ENCODE data around the gene CBFA2T3. TPM values are rescaled to one million over a fixed set of nuclear protein-coding genes. Genes with fewer than 3 reads are reported as not detected.

CBFA2T3 gene
- total and polyA plus RNA-seq, 10 donors, result 8.4 to 59.8 (median 26.3) TPM

- intact Hi-C loops (cut with DNase I; ENCODE audit: low total_unique reads), result no loop called here
- peaks cover 0 to 36% (median 11%) of the 10 kb centered on the region in 6 donors for H3K4me1 ChIP-seq
- peaks cover 0 to 91% (median 32%) of the 10 kb centered on the region in 6 donors for H3K36me3 ChIP-seq
- DNase-seq, result no peak
- no peaks in the 10 kb centered on the region for H3K27me3 ChIP-seq (replicated peaks in 1 of 7)
- H3K9me3 ChIP-seq, result no peaks in the 10 kb centered on the region
- TF ChIP-seq POLR2AphosphoS5 (IDR thresholded peaks at IDR 0.05), result no peak
- no peak for TF ChIP-seq CTCF (IDR thresholded peaks at IDR 0.05 in 8 of 11, conservative IDR thresholded peaks at IDR 0.05 in 3 of 11)
- TF ChIP-seq POLR2A (IDR thresholded peaks at IDR 0.05), result no peak
- no peak overlapping the region for H3K4me3 ChIP-seq
- no peak overlapping the region for H3K27ac ChIP-seq
- 94 to 97% (median 94%) methylated on average over 17 to 25 of the region's 25 CpGs for WGBS, 5 donors
These were observed 134.2 kb downstream of the CBFA2T3 start for GRCh38 chr16:88842806-88843205.

GRCh38 chr16:88842308-88842756 is 134.7 kb downstream of the CBFA2T3 start:
- Histone ChIP-seq H3K4me1 (peaks cover 0 to 36% (median 11%) of the 10 kb centered on the region in 6 donors), H3K9me3 (no peaks in the 10 kb centered on the region), H3K27me3 (replicated peaks in 1 of 7) (no peaks in the 10 kb centered on the region), H3K4me3 (no peak overlapping the region), H3K36me3 (peaks cover 0 to 91% (median 30%) of the 10 kb centered on the region in 6 donors), H3K27ac (no peak overlapping the region)
- intact Hi-C loops (cut with DNase I; ENCODE audit: low total_unique reads), result no loop called here
- DNase-seq, result no peak
- no peak for TF ChIP-seq POLR2A (IDR thresholded peaks at IDR 0.05)
- no peak for TF ChIP-seq CTCF (IDR thresholded peaks at IDR 0.05 in 8 of 11, conservative IDR thresholded peaks at IDR 0.05 in 3 of 11)
- TF ChIP-seq POLR2AphosphoS5 (IDR thresholded peaks at IDR 0.05), result no peak
- WGBS, 5 donors, result 82 to 92% (median 90%) methylated on average over 6 to 15 of the region's 15 CpGs

GRCh38 chr16:88841521-88842307 is 135.3 kb downstream of the CBFA2T3 start:
- Histone ChIP-seq H3K4me1 (peaks cover 0 to 36% (median 11%) of the 10 kb centered on the region in 6 donors), H3K27me3 (replicated peaks in 1 of 7) (no peaks in the 10 kb centered on the region), H3K9me3 (no peaks in the 10 kb centered on the region), H3K36me3 (peaks cover 0 to 91% (median 30%) of the 10 kb centered on the region in 6 donors), H3K27ac (peak overlapping the region in 1 of 8 donors; percentile 70), H3K4me3 (no peak overlapping the region)
- no peak for DNase-seq
- TF ChIP-seq POLR2AphosphoS5 (IDR thresholded peaks at IDR 0.05), result no peak
- no peak for TF ChIP-seq CTCF (IDR thresholded peaks at IDR 0.05 in 8 of 11, conservative IDR thresholded peaks at IDR 0.05 in 3 of 11)
- TF ChIP-seq POLR2A (IDR thresholded peaks at IDR 0.05), result no peak
- intact Hi-C loops (cut with DNase I; ENCODE audit: low total_unique reads), result no loop called here
- 86 to 93% (median 91%) methylated on average over 28 to 40 of the region's 40 CpGs for WGBS, 5 donors

GRCh38 chr16:88840600-88841215 is 136.3 kb downstream of the CBFA2T3 start:
- DNase-seq, result no peak
- Histone ChIP-seq H3K9me3 (no peaks in the 10 kb centered on the region), H3K27ac (peak overlapping the region in 7 of 8 donors; percentile 10 to 77 (median 41)), H3K36me3 (peaks cover 0 to 87% (median 30%) of the 10 kb centered on the region in 6 donors), H3K4me3 (peak overlapping the region in 1 of 8 donors; percentile 25), H3K27me3 (replicated peaks in 1 of 7) (no peaks in the 10 kb centered on the region), H3K4me1 (peaks cover 0 to 36% (median 11%) of the 10 kb centered on the region in 6 donors)
- TF ChIP-seq POLR2AphosphoS5 (IDR thresholded peaks at IDR 0.05), result no peak
- no peak for TF ChIP-seq POLR2A (IDR thresholded peaks at IDR 0.05)
- no peak for TF ChIP-seq CTCF (IDR thresholded peaks at IDR 0.05 in 8 of 11, conservative IDR thresholded peaks at IDR 0.05 in 3 of 11)
- WGBS, 5 donors, result 71 to 87% (median 83%) methylated on average over 28 to 30 of the region's 30 CpGs
- intact Hi-C loops (cut with DNase I; ENCODE audit: low total_unique reads), result no loop called here

All from spleen (tissue), 11 donors.